Thoracic aorta (tissue), 2 donors: ENCODE results near the gene EPS8. TPM values are rescaled to one million over a fixed set of nuclear protein-coding genes. Genes with fewer than 3 reads are reported as not detected.

Source experiments
- ATAC-seq: fragments of 150-250 bp; one replicate; pipeline ENCODE4 v1.8.0; 2017; ENCODE audit warnings: low read depth; ENCODE audit not compliant: insufficient number of reproducible peaks, low FRiP score
- DNase-seq: peaks from one replicate; pipeline ENCODE4 v3.0.0-alpha.2; 2020; ENCODE audit warnings: low spot score
- H3K27ac ChIP-seq, 2 donors: fragments of 200-600 bp; sonication (generic); 1 replicate in 1 of 2; 2 replicates in 1 of 2; pipeline ENCODE4 v1.5.1; 2016; ENCODE audit warnings: mild to moderate bottlenecking in 2 of 2, moderate library complexity in 2 of 2
- H3K27me3 ChIP-seq: fragments of 200-600 bp; sonication (generic); replicated peaks from 2 replicates; pipeline ENCODE4 v1.6.0; 2016; ENCODE audit warnings: mild to moderate bottlenecking; ENCODE audit not compliant: insufficient read depth
- H3K36me3 ChIP-seq: fragments of 200-600 bp; sonication (generic); one replicate; pipeline ENCODE4 v1.5.1; 2016
- H3K4me1 ChIP-seq, 2 donors: fragments of 200-600 bp; sonication (generic); 1 replicate in 1 of 2; 2 replicates in 1 of 2; pipeline versions ENCODE4 v1.5.1 to v1.6.0; 2016; ENCODE audit warnings: low read depth in 2 of 2, mild to moderate bottlenecking in 1 of 2; ENCODE audit not compliant: control insufficient read depth in 1 of 2
- H3K4me3 ChIP-seq: fragments of 200-600 bp; sonication (generic); 2 replicates; pipeline ENCODE4 v1.5.1; 2016; ENCODE audit warnings: mild to moderate bottlenecking
- H3K9me3 ChIP-seq: fragments of 200-600 bp; sonication (generic); 2 replicates; pipeline ENCODE4 v1.5.1; 2016
- total RNA-seq, 2 donors: library from RNA; depleted of rRNA; stranded (reverse); fragments of >200 nt; gene quantifications; one replicate each; pipeline versions ENCODE4 v1.1.0 to v1.2.3, GENCODE V29; 2016
- TF ChIP-seq, protein P1 (sequence below): fragments of 200-600 bp; sonication (generic); IDR thresholded peaks from one replicate; pipeline ENCODE4 v1.5.1; 2019; ENCODE audit warnings: antibody characterized with exemption

Gene EPS8
- total RNA-seq, 2 donors from 2014 or later: 139 to 188 TPM

DNA sequence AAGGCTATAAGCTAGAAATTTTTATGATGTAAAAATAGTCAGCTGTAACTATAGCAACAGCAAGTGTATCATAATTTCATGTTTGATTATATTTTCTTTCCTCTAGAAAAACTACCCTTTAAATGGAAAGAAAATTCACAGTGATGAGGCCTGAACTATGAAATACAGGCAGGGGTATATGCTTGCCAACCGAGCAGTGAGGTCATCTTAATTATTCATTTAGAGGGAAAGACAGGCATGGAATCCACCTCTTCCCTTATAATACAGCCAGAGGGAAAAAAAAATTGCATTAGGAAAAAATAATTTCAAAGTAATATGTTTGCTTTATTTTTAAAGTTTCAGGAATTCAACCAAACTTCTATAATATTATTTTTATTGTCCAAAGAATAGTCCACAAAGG lies 139.8 kb downstream of the EPS8 start:
- Histone ChIP-seq H3K4me1 (no peaks in the 10 kb centered on the region), H3K27me3 (no peaks in the 10 kb centered on the region), H3K4me3 (no peak overlapping the region), H3K9me3 (no peaks in the 10 kb centered on the region), H3K36me3 (peaks cover 6% of the 10 kb centered on the region), H3K27ac (no peak overlapping the region)
- DNase-seq (no peak), ATAC-seq (no peak)
- TF ChIP-seq, protein P1, sequence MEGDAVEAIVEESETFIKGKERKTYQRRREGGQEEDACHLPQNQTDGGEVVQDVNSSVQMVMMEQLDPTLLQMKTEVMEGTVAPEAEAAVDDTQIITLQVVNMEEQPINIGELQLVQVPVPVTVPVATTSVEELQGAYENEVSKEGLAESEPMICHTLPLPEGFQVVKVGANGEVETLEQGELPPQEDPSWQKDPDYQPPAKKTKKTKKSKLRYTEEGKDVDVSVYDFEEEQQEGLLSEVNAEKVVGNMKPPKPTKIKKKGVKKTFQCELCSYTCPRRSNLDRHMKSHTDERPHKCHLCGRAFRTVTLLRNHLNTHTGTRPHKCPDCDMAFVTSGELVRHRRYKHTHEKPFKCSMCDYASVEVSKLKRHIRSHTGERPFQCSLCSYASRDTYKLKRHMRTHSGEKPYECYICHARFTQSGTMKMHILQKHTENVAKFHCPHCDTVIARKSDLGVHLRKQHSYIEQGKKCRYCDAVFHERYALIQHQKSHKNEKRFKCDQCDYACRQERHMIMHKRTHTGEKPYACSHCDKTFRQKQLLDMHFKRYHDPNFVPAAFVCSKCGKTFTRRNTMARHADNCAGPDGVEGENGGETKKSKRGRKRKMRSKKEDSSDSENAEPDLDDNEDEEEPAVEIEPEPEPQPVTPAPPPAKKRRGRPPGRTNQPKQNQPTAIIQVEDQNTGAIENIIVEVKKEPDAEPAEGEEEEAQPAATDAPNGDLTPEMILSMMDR: no peak

DNA sequence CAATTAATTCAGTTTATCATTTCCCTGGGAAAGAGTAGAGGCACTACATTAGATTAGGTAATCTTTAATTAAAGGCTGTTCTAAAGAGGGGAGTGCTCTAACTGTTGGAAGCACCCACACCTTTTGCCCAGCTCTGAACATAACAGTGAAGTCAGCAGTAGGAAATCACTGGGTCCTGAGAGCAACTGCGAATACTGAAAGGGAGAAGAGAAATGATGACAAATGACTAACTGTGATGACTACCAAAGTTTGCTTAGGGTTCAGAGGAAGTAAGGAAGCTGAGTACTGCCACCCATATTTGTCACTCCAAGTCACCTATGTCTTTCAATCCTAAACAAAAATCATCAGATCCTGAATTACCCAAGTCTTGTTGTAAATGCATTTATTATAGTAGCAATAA lies 140.6 kb downstream of the EPS8 start:
- H3K4me3 ChIP-seq: no peak overlapping the region
- ATAC-seq (no peak), DNase-seq (no peak)
- H3K4me1 ChIP-seq: no peaks in the 10 kb centered on the region
- no peaks in the 10 kb centered on the region for H3K9me3 ChIP-seq
- no peaks in the 10 kb centered on the region for H3K27me3 ChIP-seq
- peaks cover 4% of the 10 kb centered on the region for H3K36me3 ChIP-seq
- no peak overlapping the region for H3K27ac ChIP-seq
- TF ChIP-seq, protein P1: no peak

- H3K9me3 ChIP-seq: no peaks in the 10 kb centered on the region
- no peak overlapping the region for H3K27ac ChIP-seq
- TF ChIP-seq, protein P1: no peak
- peaks cover 4% of the 10 kb centered on the region for H3K36me3 ChIP-seq
- H3K4me1 ChIP-seq: no peaks in the 10 kb centered on the region
- no peak overlapping the region for H3K4me3 ChIP-seq
- H3K27me3 ChIP-seq: no peaks in the 10 kb centered on the region
- no peak for ATAC-seq
- no peak for DNase-seq
Measured at GRCh38 chr12:15646581-15646980, 142.6 kb downstream of the EPS8 start.

DNA sequence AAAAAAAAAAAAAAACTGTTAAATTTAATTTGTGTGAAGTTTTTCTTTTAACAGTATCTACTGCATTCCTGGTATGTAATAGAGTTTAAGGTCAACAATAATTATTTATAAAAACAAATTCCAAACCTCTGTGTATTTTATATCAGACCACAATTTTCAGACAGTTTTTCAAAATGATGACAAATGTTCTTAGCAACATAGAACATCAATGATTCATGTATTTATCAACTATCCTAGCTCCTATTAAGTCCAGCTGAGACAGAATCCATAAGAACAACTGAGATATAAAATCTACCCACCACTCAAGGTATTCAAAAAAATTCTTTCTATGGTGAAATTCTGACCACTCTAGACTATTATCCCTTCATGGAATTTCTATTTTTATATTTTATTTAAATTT lies 144.5 kb downstream of the EPS8 start:
- no peak for ATAC-seq
- H3K9me3 ChIP-seq: no peaks in the 10 kb centered on the region
- no peaks in the 10 kb centered on the region for H3K27me3 ChIP-seq
- H3K4me1 ChIP-seq: peaks cover 0 to 5% of the 10 kb centered on the region in 2 donors
- peaks cover 4% of the 10 kb centered on the region for H3K36me3 ChIP-seq
- no peak overlapping the region for H3K27ac ChIP-seq
- DNase-seq: no peak
- no peak overlapping the region for H3K4me3 ChIP-seq
- TF ChIP-seq, protein P1: no peak

GRCh38 chr12:15638231-15638630 lies 151.0 kb downstream of the EPS8 start:
- H3K4me3 ChIP-seq: no peak overlapping the region
- H3K9me3 ChIP-seq: no peaks in the 10 kb centered on the region
- no peaks in the 10 kb centered on the region for H3K27me3 ChIP-seq
- no peak for ATAC-seq
- no peak for DNase-seq
- peak overlapping the region in 1 of 2 donors; percentile 4 for H3K27ac ChIP-seq
- H3K4me1 ChIP-seq: peaks cover 22 to 35% of the 10 kb centered on the region in 2 donors
- no peaks in the 10 kb centered on the region for H3K36me3 ChIP-seq
- TF ChIP-seq, protein P1: no peak
